IMR-90 (cell line): ENCODE measurements around the gene ACOX1. TPM values are rescaled to one million over a fixed set of nuclear protein-coding genes. Genes with fewer than 3 reads are reported as not detected.

Experiments used
- ATAC-seq: fragments of 200-7000 bp; cut with Tn5 transposase; 2 replicates; pipeline ENCODE4 v1.9.1; 2020; ENCODE audit warnings: low read depth, mild to moderate bottlenecking, moderate library complexity
- BruUV-seq: library from RNA; stranded (reverse); fragments of 400-500 nt; replicated peaks from 2 replicates; lab custom pipeline; 2021; lab: Mats Ljungman, UMichigan
- CTCF ChIA-PET: fragments of 300-600 bp; formaldehyde crosslinking; extraction: SDS; loops from one replicate; lab custom pipeline; 2021; ENCODE audit warnings: antibody characterized with exemption; lab: Yijun Ruan, JAX
- POLR2A ChIA-PET: fragments of 300-600 bp; sonication (Branson Sonifier 250); formaldehyde crosslinking; loops from one replicate; lab custom pipeline; 2022; ENCODE audit warnings: antibody characterized with exemption; ENCODE audit not compliant: unreplicated experiment; lab: Charles Lee
- DNase-seq: peaks from one replicate; pipeline ENCODE4 v3.0.0; 2013
- H2AFZ ChIP-seq: replicated peaks from 2 replicates; pipeline ENCODE3; 2013; ENCODE audit warnings: low read length, mild to moderate bottlenecking; ENCODE audit not compliant: poor library complexity
- H2AK5ac ChIP-seq: 2 replicates; pipeline ENCODE4 v1.6.1; 2013; ENCODE audit warnings: low read depth, low read length, inconsistent platforms
- H2AK9ac ChIP-seq: replicated peaks from 2 replicates; pipeline ENCODE3; 2013; ENCODE audit warnings: mild to moderate bottlenecking, low read depth, low read length, moderate library complexity; ENCODE audit not compliant: poor library complexity
- H2BK120ac ChIP-seq: 2 replicates; pipeline ENCODE4 v1.6.1; 2013; ENCODE audit warnings: low read depth, low read length, inconsistent platforms
- H2BK15ac ChIP-seq: 3 replicates; pipeline ENCODE4 v1.6.1; 2013; ENCODE audit warnings: low read depth, low read length, inconsistent platforms
- H2BK20ac ChIP-seq: 2 replicates; pipeline ENCODE4 v1.6.1; 2013; ENCODE audit warnings: low read depth, mild to moderate bottlenecking, inconsistent platforms, low read length, moderate library complexity
- H2BK5ac ChIP-seq: 2 replicates; pipeline ENCODE4 v1.6.1; 2013; ENCODE audit warnings: mild to moderate bottlenecking, low read depth, low read length, inconsistent platforms; ENCODE audit not compliant: poor library complexity, severe bottlenecking
- H3K14ac ChIP-seq: replicated peaks from 2 replicates; pipeline ENCODE4 v1.6.1; 2013; ENCODE audit warnings: low read depth, low read length, inconsistent platforms
- H3K18ac ChIP-seq: 2 replicates; pipeline ENCODE4 v1.6.1; 2013; ENCODE audit warnings: low read depth, low read length, control low read depth
- H3K23ac ChIP-seq: 2 replicates; pipeline ENCODE4 v1.6.1; 2013; ENCODE audit warnings: low read depth, low read length, inconsistent platforms
- H3K27ac ChIP-seq: 2 replicates; pipeline ENCODE4 v1.5.1; 2013; ENCODE audit warnings: mild to moderate bottlenecking, control low read depth, low read length; ENCODE audit not compliant: insufficient read depth
- H3K27me3 ChIP-seq: 2 replicates; pipeline ENCODE4 v1.6.1; 2013; ENCODE audit warnings: low read length; ENCODE audit not compliant: control insufficient read depth, insufficient read depth
- H3K36me3 ChIP-seq: 2 replicates; pipeline ENCODE4 v1.6.1; 2013; ENCODE audit warnings: low read length, mixed read lengths; ENCODE audit not compliant: control insufficient read depth, insufficient read depth
- H3K4ac ChIP-seq: 2 replicates; pipeline ENCODE4 v1.6.1; 2013; ENCODE audit warnings: low read depth, low read length, inconsistent platforms
- H3K4me1 ChIP-seq: 2 replicates; pipeline ENCODE4 v1.6.1; 2013; ENCODE audit warnings: low read length, mixed read lengths; ENCODE audit not compliant: control insufficient read depth, insufficient read depth
- H3K4me2 ChIP-seq: 2 replicates; pipeline ENCODE4 v1.6.1; 2013; ENCODE audit warnings: low read depth, mild to moderate bottlenecking, control low read depth, low read length, moderate library complexity
- H3K4me3 ChIP-seq: 2 replicates; pipeline ENCODE4 v1.5.1; 2013; ENCODE audit warnings: low read depth, mild to moderate bottlenecking, control low read depth, low read length, moderate library complexity; ENCODE audit not compliant: insufficient read depth
- H3K56ac ChIP-seq: 2 replicates; pipeline ENCODE4 v1.6.1; 2013; ENCODE audit warnings: low read length, inconsistent platforms; ENCODE audit not compliant: insufficient read depth; ENCODE audit errors: extremely low read depth
- H3K79me1 ChIP-seq, 2 experiments: 2 replicates each; pipeline ENCODE4 v1.6.1; 2013; ENCODE audit warnings: low read length in 2 of 2, inconsistent platforms in 1 of 2, low read depth in 1 of 2
- H3K9ac ChIP-seq: 2 replicates; pipeline ENCODE4 v1.6.1; 2013; ENCODE audit warnings: low read depth, low read length, control low read depth
- H3K9me1 ChIP-seq: 2 replicates; pipeline ENCODE4 v1.6.1; 2013; ENCODE audit warnings: low read length, inconsistent platforms; ENCODE audit not compliant: insufficient read depth
- H3K9me3 ChIP-seq: 2 replicates; pipeline ENCODE4 v1.6.1; 2013; ENCODE audit warnings: low read length; ENCODE audit not compliant: control insufficient read depth, insufficient read depth
- H4K20me1 ChIP-seq: 2 replicates; pipeline ENCODE4 v1.6.1; 2013; ENCODE audit warnings: low read length, inconsistent platforms; ENCODE audit not compliant: insufficient read depth
- H4K5ac ChIP-seq: 2 replicates; pipeline ENCODE4 v1.6.1; 2013; ENCODE audit warnings: mild to moderate bottlenecking, low read depth, low read length, control low read depth
- H4K8ac ChIP-seq, 2 experiments: 2 replicates each; pipeline ENCODE4 v1.6.1; 2013; ENCODE audit warnings: low read depth in 2 of 2, low read length in 2 of 2, control low read depth in 1 of 2, inconsistent platforms in 1 of 2
- H4K91ac ChIP-seq: 2 replicates; pipeline ENCODE4 v1.6.1; 2013; ENCODE audit warnings: low read depth, low read length, inconsistent platforms; ENCODE audit not compliant: insufficient read depth
- BHLHE40 ChIP-seq: fragments of 150-350 bp; IDR thresholded peaks from 2 replicates; pipeline ENCODE4 v1.6.1; 2016; ENCODE audit warnings: mild to moderate bottlenecking, low read depth, low read length
- CEBPB ChIP-seq: IDR thresholded peaks from 2 replicates; pipeline ENCODE4 v1.6.1; 2012; ENCODE audit warnings: low read depth, low read length, improper control_type of control experiment
- CHD1 ChIP-seq: IDR thresholded peaks from 2 replicates; pipeline ENCODE4 v1.6.1; 2012; ENCODE audit warnings: low read depth, low read length, improper control_type of control experiment
- FOS ChIP-seq: fragments of 150-350 bp; IDR thresholded peaks from 2 replicates; pipeline ENCODE4 v1.6.1; 2016; ENCODE audit warnings: low read depth, low read length
- MAFK ChIP-seq: IDR thresholded peaks from 2 replicates; pipeline ENCODE4 v1.6.1; 2012; ENCODE audit warnings: low read depth, low read length, improper control_type of control experiment
- MXI1 ChIP-seq: IDR thresholded peaks from 2 replicates; pipeline ENCODE4 v1.6.1; 2012; ENCODE audit warnings: low read depth, mild to moderate bottlenecking, low read length, moderate library complexity, borderline replicate concordance
- NFE2L2 ChIP-seq: fragments of 150-350 bp; IDR thresholded peaks from 2 replicates; pipeline ENCODE4 v1.6.1; 2016; ENCODE audit warnings: low read depth, mild to moderate bottlenecking, low read length
- POLR2A ChIP-seq: IDR thresholded peaks from 2 replicates; pipeline ENCODE4 v1.6.1; 2012; ENCODE audit warnings: mild to moderate bottlenecking, low read depth, low read length
- RAD21 ChIP-seq: IDR thresholded peaks from 2 replicates; pipeline ENCODE4 v1.6.1; 2012; ENCODE audit warnings: low read length, improper control_type of control experiment
- RCOR1 ChIP-seq: IDR thresholded peaks from 2 replicates; pipeline ENCODE4 v1.6.1; 2012; ENCODE audit warnings: mild to moderate bottlenecking, low read length, improper control_type of control experiment; ENCODE audit not compliant: insufficient replicate concordance
- RFX5 ChIP-seq: IDR thresholded peaks from 2 replicates; pipeline ENCODE4 v1.8.0; 2012; ENCODE audit warnings: low read depth, mild to moderate bottlenecking, low read length, moderate library complexity
- SMC3 ChIP-seq: fragments of 150-350 bp; IDR thresholded peaks from 2 replicates; pipeline ENCODE4 v1.6.1; 2016; ENCODE audit warnings: low read depth, mild to moderate bottlenecking, antibody characterized with exemption, low read length, moderate library complexity
- WGBS, 2 experiments: methylation state at CpG; one replicate each; pipeline versions ENCODE4 v1.1.5 to v1.1.7; 2013; ENCODE audit warnings: missing lambda C conversion rate in 2 of 2; ENCODE audit not compliant: insufficient read length in 1 of 2; ENCODE audit errors: extremely low coverage in 2 of 2; 5-methylcytosine and 5-hydroxymethylcytosine counted together
- dilution Hi-C: fragments of 300-500 bp; cut with HindIII; formaldehyde crosslinking; loops from one replicate; pipeline ENCODE4 v1.14.3; 2018; ENCODE audit warnings: low sequenced_read_pairs; ENCODE audit not compliant: unreplicated experiment
- in situ Hi-C: fragments of 300-500 bp; cut with MboI; formaldehyde crosslinking; loops from 3 replicates; pipeline ENCODE4 v1.14.3; 2019; ENCODE audit warnings: low sequenced_read_pairs, inconsistent platforms, mixed read lengths
- intact Hi-C: fragments of 100-400 bp; cut with micrococcal nuclease; formaldehyde crosslinking; loops from 2 replicates; pipeline ENCODE4 v1.10.0; 2022
- polyA plus RNA-seq, 3 experiments: library from polyadenylated mRNA; depleted of rRNA; stranded (reverse); fragments of >200 nt; gene quantifications; 2 replicates each; pipeline ENCODE4 v1.2.3, GENCODE V29; 2012; ENCODE audit warnings: low replicate concordance in 1 of 3
- total RNA-seq: library from RNA; depleted of rRNA; stranded (reverse); fragments of >200 nt; gene quantifications from 2 replicates; pipeline ENCODE4 v1.2.3, GENCODE V29; 2012
- TF ChIP-seq, protein P1 (sequence below): conservative IDR thresholded peaks from 2 replicates; pipeline ENCODE4 v1.5.1; 2012; ENCODE audit warnings: mild to moderate bottlenecking, low read depth, low read length, improper control_type of control experiment
- TF ChIP-seq, protein P2 (sequence below): fragments of 150-350 bp; IDR thresholded peaks from 2 replicates; pipeline ENCODE4 v1.6.1; 2016; ENCODE audit warnings: low read depth, mild to moderate bottlenecking, low read length, moderate library complexity, borderline replicate concordance
- TF ChIP-seq, protein P3 (sequence below): fragments of 150-350 bp; IDR thresholded peaks from 2 replicates; pipeline ENCODE4 v1.6.1; 2017; ENCODE audit warnings: mild to moderate bottlenecking, antibody characterized with exemption, low read length, low read depth

ACOX1 gene
- total and polyA plus RNA-seq, 2 of the 4 experiments (the other 2 are of a cell fraction): 16.1 to 94.8 TPM

DNA sequence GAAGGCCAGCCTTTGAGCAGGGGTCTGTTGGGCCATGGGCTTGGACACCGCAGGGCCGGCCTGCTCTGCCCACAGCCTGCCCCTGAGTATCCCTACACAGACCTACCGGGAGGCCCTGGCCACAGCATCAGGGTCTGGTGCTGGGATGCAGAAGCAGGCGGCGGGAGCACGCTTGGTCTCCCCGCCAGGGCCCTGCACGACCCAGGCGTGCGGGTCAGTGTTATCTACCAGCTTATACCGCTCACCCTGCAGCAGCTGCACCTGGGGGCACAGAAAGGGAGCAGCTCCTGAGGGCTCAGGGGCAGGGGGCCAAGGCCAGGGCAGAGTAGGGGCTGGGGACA, 39.3 kb upstream of the ACOX1 start:
- no peak overlapping the region for H3K9ac ChIP-seq
- no peak overlapping the region for H3K4ac ChIP-seq
- CTCF ChIA-PET: no interaction called here
- no peaks in the 10 kb centered on the region for H4K20me1 ChIP-seq
- POLR2A ChIA-PET: interaction anchor here (0.6 kb wide), 1 partner anchor 268 kb away, joined by 12 read pairs; no protein-coding TSS in a partner anchor
- H3K27me3 ChIP-seq: peaks cover 32% of the 10 kb centered on the region
- H3K79me1 ChIP-seq: no peaks in the 10 kb centered on the region
- in situ Hi-C loops: loop anchor here (10.0 kb wide), 1 partner anchor 276 kb away; no protein-coding TSS in a partner anchor
- ATAC-seq: no peak
- H2AK9ac ChIP-seq: peak overlapping the region; percentile 5
- H2BK5ac ChIP-seq: no peak overlapping the region
- WGBS, 2 experiments: 70% methylated on average over 7 of the region's 11 CpGs; no CpG with 5 or more reads in 1 of the 2 experiments
- no peak overlapping the region for H3K27ac ChIP-seq
- no peak overlapping the region for H4K8ac ChIP-seq
- dilution Hi-C loops: no loop called here
- TF ChIP-seq, protein P1, sequence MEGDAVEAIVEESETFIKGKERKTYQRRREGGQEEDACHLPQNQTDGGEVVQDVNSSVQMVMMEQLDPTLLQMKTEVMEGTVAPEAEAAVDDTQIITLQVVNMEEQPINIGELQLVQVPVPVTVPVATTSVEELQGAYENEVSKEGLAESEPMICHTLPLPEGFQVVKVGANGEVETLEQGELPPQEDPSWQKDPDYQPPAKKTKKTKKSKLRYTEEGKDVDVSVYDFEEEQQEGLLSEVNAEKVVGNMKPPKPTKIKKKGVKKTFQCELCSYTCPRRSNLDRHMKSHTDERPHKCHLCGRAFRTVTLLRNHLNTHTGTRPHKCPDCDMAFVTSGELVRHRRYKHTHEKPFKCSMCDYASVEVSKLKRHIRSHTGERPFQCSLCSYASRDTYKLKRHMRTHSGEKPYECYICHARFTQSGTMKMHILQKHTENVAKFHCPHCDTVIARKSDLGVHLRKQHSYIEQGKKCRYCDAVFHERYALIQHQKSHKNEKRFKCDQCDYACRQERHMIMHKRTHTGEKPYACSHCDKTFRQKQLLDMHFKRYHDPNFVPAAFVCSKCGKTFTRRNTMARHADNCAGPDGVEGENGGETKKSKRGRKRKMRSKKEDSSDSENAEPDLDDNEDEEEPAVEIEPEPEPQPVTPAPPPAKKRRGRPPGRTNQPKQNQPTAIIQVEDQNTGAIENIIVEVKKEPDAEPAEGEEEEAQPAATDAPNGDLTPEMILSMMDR: no peak
- TF ChIP-seq FOS (no peak), CEBPB (no peak), NFE2L2 (no peak), POLR2A (no peak), RFX5 (no peak), RCOR1 (no peak), CHD1 (no peak), MXI1 (no peak), SMC3 (no peak), BHLHE40 (no peak), RAD21 (no peak), MAFK (no peak)
- TF ChIP-seq, protein P2, sequence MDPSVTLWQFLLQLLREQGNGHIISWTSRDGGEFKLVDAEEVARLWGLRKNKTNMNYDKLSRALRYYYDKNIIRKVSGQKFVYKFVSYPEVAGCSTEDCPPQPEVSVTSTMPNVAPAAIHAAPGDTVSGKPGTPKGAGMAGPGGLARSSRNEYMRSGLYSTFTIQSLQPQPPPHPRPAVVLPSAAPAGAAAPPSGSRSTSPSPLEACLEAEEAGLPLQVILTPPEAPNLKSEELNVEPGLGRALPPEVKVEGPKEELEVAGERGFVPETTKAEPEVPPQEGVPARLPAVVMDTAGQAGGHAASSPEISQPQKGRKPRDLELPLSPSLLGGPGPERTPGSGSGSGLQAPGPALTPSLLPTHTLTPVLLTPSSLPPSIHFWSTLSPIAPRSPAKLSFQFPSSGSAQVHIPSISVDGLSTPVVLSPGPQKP: no peak
- TF ChIP-seq, protein P3, sequence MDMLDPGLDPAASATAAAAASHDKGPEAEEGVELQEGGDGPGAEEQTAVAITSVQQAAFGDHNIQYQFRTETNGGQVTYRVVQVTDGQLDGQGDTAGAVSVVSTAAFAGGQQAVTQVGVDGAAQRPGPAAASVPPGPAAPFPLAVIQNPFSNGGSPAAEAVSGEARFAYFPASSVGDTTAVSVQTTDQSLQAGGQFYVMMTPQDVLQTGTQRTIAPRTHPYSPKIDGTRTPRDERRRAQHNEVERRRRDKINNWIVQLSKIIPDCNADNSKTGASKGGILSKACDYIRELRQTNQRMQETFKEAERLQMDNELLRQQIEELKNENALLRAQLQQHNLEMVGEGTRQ: no peak
- H2AK5ac ChIP-seq: no peak overlapping the region
- no peak overlapping the region for H3K56ac ChIP-seq
- H3K36me3 ChIP-seq: no peaks in the 10 kb centered on the region
- H3K9me3 ChIP-seq: no peaks in the 10 kb centered on the region
- no peak overlapping the region for H3K14ac ChIP-seq
- no peak overlapping the region for H2BK20ac ChIP-seq
- H3K4me1 ChIP-seq: peaks cover 7% of the 10 kb centered on the region
- H3K9me1 ChIP-seq: no peaks in the 10 kb centered on the region
- no peak overlapping the region for H3K18ac ChIP-seq
- H4K91ac ChIP-seq: no peak overlapping the region
- no peak overlapping the region for H3K4me2 ChIP-seq
- BruUV-seq: no TSS peak
- intact Hi-C loops: no loop called here
- H2AFZ ChIP-seq: no peak overlapping the region
- no peak overlapping the region for H3K4me3 ChIP-seq
- no peak for DNase-seq
- H2BK120ac ChIP-seq: no peak overlapping the region
- no peak overlapping the region for H4K5ac ChIP-seq
- no peak overlapping the region for H2BK15ac ChIP-seq
- no peak overlapping the region for H3K23ac ChIP-seq
